ENCODE measurements around the gene PDZRN3. TPM values are rescaled to one million over a fixed set of nuclear protein-coding genes. Genes with fewer than 3 reads are reported as not detected.

PDZRN3 gene
- total RNA-seq, 1 experiment from 2014 or later: not detected

DNA sequence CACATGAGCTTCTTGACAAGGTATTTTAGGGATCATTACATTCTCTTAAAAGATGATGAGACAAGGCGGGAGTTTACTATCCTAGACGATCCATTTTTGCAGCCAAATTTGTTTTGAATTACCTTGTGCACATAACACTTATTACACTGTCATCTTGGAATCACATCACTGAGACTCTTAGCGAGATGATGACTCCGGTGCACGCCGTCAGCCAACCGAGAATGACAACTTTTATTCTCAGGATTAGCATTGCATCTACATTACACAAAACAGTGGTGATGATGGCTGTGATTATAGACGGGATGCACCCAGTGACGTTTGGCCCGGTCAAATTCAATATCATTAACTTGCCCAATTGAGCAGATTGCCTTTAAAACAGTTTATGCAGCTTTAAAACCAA lies 216.1 kb downstream of the PDZRN3 start:
- no peak for DNase-seq
- BruUV-seq (replicated peaks): no TSS peak
- Mint-ChIP-seq H3K4me3 (ENCODE audit: low read depth, unreplicated experiment) (no peak overlapping the region), H3K4me1 (ENCODE audit: low read depth, unreplicated experiment) (no peaks in the 10 kb centered on the region), H3K36me3 (ENCODE audit: insufficient read depth, unreplicated experiment) (no peaks in the 10 kb centered on the region), H3K27ac (ENCODE audit: unreplicated experiment) (no peak overlapping the region), H3K27me3 (ENCODE audit: unreplicated experiment) (peaks cover 15% of the 10 kb centered on the region), H3K9me3 (ENCODE audit: low read depth, unreplicated experiment) (peaks cover 2% of the 10 kb centered on the region)
- TF ChIP-seq CTCF (IDR thresholded peaks at IDR 0.05; ENCODE audit: unreplicated experiment): no peak
- intact Hi-C loops (cut with micrococcal nuclease; ENCODE audit: unreplicated experiment): no loop called here
- CTCF ChIA-PET: no interaction called here

DNA sequence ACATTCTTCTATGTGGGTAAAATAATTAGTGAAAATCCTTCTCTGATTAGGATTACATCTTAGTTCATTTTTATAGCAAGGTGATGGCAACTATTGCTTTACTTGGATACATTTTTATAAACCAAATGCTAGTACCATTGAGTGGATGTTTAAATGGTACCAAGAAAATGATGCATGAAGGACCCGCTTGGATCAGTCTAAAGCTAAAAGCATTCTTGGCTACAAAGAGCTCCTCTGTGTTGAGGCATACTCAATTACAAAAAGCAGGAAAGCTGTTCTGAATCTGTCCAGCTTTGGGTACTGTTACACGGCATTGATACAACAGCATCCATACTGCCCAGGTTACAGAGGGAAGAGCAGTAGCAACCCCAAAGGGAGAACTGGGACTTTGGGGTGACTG lies 217.2 kb downstream of the PDZRN3 start:
- intact Hi-C loops (cut with micrococcal nuclease; ENCODE audit: unreplicated experiment): no loop called here
- Mint-ChIP-seq H3K4me1 (ENCODE audit: low read depth, unreplicated experiment) (no peaks in the 10 kb centered on the region), H3K27me3 (ENCODE audit: unreplicated experiment) (peaks cover 14% of the 10 kb centered on the region), H3K4me3 (ENCODE audit: low read depth, unreplicated experiment) (no peak overlapping the region), H3K9me3 (ENCODE audit: low read depth, unreplicated experiment) (peaks cover 2% of the 10 kb centered on the region), H3K27ac (ENCODE audit: unreplicated experiment) (no peak overlapping the region), H3K36me3 (ENCODE audit: insufficient read depth, unreplicated experiment) (no peaks in the 10 kb centered on the region)
- CTCF ChIA-PET: interaction anchor here (0.6 kb wide), 1 partner anchor 173 kb away, joined by 4 read pairs; no protein-coding TSS in a partner anchor
- no peak for DNase-seq
- no TSS peak for BruUV-seq (replicated peaks)
- no peak for TF ChIP-seq CTCF (IDR thresholded peaks at IDR 0.05; ENCODE audit: unreplicated experiment)

- no peak for TF ChIP-seq CTCF (IDR thresholded peaks at IDR 0.05; ENCODE audit: unreplicated experiment)
- no peak for DNase-seq
- Mint-ChIP-seq H3K4me1 (ENCODE audit: low read depth, unreplicated experiment) (no peaks in the 10 kb centered on the region), H3K4me3 (ENCODE audit: low read depth, unreplicated experiment) (no peak overlapping the region), H3K27me3 (ENCODE audit: unreplicated experiment) (peaks cover 7% of the 10 kb centered on the region), H3K9me3 (ENCODE audit: low read depth, unreplicated experiment) (no peaks in the 10 kb centered on the region), H3K27ac (ENCODE audit: unreplicated experiment) (no peak overlapping the region), H3K36me3 (ENCODE audit: insufficient read depth, unreplicated experiment) (no peaks in the 10 kb centered on the region)
- CTCF ChIA-PET: no interaction called here
- BruUV-seq (replicated peaks): no TSS peak
- intact Hi-C loops (cut with micrococcal nuclease; ENCODE audit: unreplicated experiment): no loop called here
These were observed 218.9 kb downstream of the PDZRN3 start for GRCh38 chr3:73405853-73406252.

DNA sequence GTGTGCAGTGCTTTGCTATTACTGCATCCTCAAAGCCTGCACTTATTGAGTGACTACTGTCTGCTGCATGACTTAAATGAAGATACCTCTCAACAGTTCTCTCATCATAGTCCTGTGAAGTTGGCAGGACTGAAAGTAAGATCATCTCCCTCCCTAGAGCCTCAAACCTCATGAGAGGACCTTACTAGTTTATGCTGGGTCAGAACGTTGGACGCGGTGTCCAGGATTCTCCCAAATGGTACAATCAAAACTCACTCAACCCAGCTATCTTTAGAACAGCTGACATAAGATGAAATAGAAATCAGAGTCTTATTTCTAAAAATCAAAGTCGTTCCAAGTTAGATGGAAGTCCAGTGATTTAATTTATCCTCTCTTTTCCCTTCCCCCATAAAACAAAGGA lies 219.7 kb downstream of the PDZRN3 start:
- Mint-ChIP-seq H3K4me3 (ENCODE audit: low read depth, unreplicated experiment) (no peak overlapping the region), H3K9me3 (ENCODE audit: low read depth, unreplicated experiment) (no peaks in the 10 kb centered on the region), H3K4me1 (ENCODE audit: low read depth, unreplicated experiment) (no peaks in the 10 kb centered on the region), H3K27me3 (ENCODE audit: unreplicated experiment) (peaks cover 13% of the 10 kb centered on the region), H3K27ac (ENCODE audit: unreplicated experiment) (no peak overlapping the region), H3K36me3 (ENCODE audit: insufficient read depth, unreplicated experiment) (no peaks in the 10 kb centered on the region)
- no TSS peak for BruUV-seq (replicated peaks)
- CTCF ChIA-PET: no interaction called here
- no peak for DNase-seq
- no peak for TF ChIP-seq CTCF (IDR thresholded peaks at IDR 0.05; ENCODE audit: unreplicated experiment)
- intact Hi-C loops (cut with micrococcal nuclease; ENCODE audit: unreplicated experiment): no loop called here
